Right lobe of liver (tissue), 4 donors: Measurements from ENCODE around the gene ARMH3.

ENCODE experiments used
- CTCF ChIP-seq, 4 donors: fragments of 200-600 bp in 3 of 4; fragments of 450-650 bp in 1 of 4; IDR thresholded peaks; one replicate each; pipeline versions ENCODE4 v1.5.1 to v1.8.0; 2016 to 2022; ENCODE audit warnings: antibody characterized with exemption in 4 of 4, mild to moderate bottlenecking in 2 of 4
- POLR2A ChIP-seq: fragments of 450-650 bp; IDR thresholded peaks from one replicate; pipeline ENCODE4 v1.6.1; 2017; ENCODE audit warnings: antibody characterized with exemption, mild to moderate bottlenecking
- donor health status: DM: no; HTN: no; CAD: no.
- donor health status: DM: no; HTN: no; CAD: no.
- donor health status: DM: no; HTN: yes; CAD: no.

- TF ChIP-seq CTCF (IDR thresholded peaks at IDR 0.05) (no peak), POLR2A (no peak)
Observed at GRCh38 chr10:101886521-101887312, 169.3 kb downstream of the ARMH3 start.
